HG03521 (cell line): ENCODE results near the gene MREG.

ENCODE experiments used
- ATAC-seq: cut with Tn5 transposase; IDR thresholded peaks from one replicate; pipeline ENCODE4 v1.9.1; 2021; ENCODE audit warnings: mild to moderate bottlenecking, moderate library complexity; ENCODE audit not compliant: unreplicated experiment

Gene MREG

GRCh38 chr2:215899141-215900074, 113.9 kb downstream of the MREG start:
- ATAC-seq, result no peak

- ATAC-seq, result no peak
Measured at GRCh38 chr2:215898363-215898762, 115.0 kb downstream of the MREG start.

- ATAC-seq, result no peak
Measured at GRCh38 chr2:215896921-215897320, 116.4 kb downstream of the MREG start.

GRCh38 chr2:215895330-215895729, 118.0 kb downstream of the MREG start:
- no peak for ATAC-seq
